ENCODE measurements around the gene POLDIP3.

Gene POLDIP3, protein sequence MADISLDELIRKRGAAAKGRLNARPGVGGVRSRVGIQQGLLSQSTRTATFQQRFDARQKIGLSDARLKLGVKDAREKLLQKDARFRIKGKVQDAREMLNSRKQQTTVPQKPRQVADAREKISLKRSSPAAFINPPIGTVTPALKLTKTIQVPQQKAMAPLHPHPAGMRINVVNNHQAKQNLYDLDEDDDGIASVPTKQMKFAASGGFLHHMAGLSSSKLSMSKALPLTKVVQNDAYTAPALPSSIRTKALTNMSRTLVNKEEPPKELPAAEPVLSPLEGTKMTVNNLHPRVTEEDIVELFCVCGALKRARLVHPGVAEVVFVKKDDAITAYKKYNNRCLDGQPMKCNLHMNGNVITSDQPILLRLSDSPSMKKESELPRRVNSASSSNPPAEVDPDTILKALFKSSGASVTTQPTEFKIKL

DNA sequence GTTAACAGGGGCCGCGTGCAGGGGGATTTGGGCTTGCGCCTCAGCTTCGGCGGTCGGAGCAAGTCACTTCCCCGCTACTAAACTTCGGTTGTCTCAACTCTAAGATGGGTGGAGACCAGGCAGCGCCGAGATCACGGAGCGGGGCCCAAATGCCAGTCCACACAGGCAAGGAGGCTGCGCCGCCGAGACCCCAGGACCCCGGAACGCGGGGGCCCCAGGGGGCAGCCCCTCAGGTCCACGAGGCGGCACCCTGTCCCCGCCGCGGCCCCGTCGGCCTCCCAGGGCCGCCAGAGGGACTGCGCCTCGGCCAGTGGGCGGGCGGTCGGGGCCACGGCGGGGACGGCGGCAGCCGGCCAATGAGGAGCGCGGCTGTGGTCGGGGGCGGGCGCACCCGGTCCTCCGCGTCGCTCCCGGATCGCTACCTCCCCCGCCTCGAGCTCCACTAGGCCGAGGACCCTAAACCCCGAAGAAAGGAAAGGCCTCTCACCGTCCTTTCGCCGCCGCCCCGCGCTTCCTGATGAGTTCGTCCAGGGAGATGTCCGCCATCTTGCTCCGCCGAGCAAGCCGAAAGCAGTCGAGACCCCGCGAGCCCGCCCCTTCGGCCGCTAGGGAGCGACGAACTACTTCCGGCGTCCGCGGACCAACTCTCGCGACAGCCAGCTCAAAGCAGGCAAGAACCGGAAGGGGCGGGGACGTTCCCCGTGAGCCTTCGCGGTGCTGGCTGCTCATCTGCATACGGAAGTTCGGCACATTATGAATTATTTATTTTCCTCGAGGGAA is at the start of gene POLDIP3:
Gene POLDIP3 (minus strand): TSS at position 572 of the 780 bp plus-strand sequence. CDS start 26 bp downstream, at position 546.
- peak; percentile 97 for DNase-seq

DNA sequence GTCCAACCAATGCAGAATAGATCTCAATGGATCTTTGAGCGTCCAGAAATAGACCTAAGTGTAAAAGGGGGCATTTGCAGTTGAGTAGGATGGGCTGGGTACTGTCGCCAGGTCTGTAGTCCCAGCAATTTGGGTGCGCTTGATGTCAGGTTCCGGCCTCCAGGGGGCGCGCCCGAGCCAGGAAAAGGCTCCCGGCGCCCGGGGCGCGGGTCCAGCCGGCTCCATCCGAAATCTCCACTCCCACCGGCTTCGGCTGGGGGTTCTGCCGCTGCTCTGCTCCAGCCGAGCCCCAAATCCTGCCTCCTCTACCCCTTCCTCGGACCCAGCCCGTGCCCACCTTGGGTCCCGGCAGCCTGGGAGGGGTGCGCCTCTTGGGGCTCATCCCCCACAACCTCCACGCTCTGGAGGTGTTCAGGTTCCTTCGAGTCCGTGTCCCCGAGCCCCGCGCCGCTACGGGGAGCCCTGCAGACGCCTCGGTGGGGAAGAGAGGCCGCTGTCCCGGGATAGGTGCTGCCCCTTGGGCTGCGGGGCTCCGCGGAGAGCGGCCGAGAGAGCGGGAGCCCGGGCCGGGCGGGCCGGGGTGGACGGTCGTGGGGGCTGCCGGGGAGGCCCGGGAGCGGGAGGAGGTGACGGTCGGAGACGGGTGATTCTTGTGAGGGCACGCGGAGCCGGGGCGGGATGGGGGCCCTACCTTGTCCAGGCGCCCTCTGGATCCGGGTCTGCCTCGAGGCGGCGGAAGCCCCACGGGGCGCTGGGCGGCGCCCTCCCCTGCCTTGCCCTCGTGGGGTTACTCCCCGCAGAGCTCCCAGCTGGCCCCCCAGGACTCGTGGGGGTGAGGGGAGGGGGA is 47.5 kb upstream of the POLDIP3 start:
- DNase-seq = peak; percentile 67

DNA sequence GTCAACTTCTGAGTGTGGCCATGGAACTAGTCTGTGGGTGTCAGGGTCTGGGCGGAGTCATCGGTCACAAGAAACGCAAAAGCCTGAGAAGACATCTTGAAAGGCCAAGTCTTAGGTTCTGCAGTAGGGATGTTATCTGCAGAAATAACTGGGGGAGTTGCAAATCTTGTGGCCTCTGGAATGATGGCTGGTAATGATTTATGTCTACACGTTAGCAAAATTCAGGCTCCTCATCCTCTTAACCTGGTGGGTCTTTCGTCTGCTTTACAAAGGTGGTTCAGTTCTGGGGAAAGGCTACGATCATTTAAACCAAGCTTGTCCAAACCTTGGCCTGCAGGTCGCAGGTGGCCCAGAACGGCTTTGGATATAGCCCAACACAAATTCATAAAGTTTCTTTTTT is 41.9 kb upstream of the POLDIP3 start:
- no peak for DNase-seq

DNA sequence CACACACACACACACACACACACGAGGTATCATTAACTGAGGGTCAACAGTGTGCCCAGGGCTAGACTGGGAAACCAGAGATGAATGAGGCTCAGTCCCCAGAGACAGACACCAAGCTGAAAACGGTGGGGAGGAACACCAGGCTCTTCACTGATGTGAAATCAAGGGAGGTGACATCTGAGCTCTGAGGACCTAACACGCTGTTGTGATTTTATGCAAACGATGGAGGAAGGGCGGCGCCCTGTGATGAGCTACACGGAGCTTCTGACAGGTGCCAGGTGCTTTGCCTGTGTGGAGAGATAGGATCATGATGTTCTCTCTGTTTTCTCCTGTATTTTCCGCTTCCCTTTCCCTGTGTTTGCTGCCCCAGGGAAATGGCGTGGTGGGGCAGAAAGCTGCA is 41.0 kb upstream of the POLDIP3 start:
- no peak for DNase-seq

DNA sequence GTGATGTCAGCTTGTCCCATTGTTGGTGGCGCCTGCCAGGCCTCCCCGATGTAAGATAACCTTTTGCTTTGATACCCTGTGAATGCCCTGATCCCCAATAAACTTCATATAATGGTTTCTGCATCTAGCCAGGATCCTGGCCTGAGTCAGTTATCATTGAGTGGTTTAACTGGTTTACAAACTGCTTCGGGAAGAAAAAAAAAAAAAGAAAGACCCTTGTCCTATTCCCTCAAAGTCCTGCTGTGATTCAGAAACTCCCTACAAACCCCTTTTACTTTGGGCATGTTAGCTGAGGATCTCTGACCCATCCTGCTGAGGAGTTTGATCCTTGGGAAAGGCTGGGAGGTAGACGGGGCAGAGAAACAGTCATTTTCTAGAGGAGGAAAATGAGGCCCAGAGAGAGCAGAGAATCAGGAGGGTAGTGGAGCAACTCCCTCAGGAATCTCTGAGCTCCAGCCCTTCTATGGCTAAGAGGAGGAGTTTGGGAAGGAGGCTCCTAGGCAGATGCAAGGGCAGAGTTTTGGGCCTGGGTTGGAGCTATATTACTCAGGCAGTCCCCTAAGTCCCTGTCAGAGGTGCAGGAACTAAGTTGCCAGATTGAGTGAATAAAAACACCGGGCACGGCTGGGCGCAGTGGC is 39.9 kb upstream of the POLDIP3 start:
- DNase-seq = no peak

DNA sequence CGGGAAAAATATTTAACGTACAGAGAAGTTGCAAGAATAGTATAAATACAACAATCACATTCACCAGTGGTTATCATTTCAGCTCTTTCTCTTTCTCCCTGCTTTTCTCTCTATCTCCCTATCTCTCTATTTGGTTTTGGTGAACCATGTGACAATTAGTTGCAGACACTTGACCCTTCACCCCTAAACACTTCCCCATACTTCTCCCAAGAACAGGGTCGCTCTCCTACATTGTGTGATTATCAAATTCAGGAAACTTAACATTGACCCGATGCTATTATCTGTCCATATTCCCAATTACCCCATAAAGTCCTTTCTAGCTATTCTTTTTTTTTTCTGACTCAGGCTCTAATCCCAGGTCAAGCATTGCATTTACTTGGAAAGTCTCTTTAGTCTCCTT is 39.3 kb upstream of the POLDIP3 start:
- DNase-seq = no peak

DNA sequence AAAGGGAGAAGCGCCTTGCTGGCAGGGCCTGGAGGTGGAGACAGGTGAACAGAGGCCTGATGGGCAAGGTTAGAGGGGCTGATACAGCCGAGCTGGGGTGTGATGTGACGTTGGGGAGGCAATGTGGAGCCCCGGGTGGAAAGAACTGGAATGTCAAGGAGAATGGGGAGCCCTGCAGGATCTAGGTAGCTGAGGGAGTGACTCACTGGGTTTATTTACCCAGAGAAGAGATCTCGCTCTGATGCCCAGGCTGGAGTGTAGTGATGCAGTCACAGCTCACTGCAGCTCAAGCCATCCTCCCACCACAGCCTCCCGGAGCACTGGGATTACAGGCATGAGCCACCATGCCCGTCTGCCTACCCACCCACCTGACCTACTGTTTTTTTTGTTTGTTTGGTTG is 36.5 kb upstream of the POLDIP3 start:
- no peak for DNase-seq

DNA sequence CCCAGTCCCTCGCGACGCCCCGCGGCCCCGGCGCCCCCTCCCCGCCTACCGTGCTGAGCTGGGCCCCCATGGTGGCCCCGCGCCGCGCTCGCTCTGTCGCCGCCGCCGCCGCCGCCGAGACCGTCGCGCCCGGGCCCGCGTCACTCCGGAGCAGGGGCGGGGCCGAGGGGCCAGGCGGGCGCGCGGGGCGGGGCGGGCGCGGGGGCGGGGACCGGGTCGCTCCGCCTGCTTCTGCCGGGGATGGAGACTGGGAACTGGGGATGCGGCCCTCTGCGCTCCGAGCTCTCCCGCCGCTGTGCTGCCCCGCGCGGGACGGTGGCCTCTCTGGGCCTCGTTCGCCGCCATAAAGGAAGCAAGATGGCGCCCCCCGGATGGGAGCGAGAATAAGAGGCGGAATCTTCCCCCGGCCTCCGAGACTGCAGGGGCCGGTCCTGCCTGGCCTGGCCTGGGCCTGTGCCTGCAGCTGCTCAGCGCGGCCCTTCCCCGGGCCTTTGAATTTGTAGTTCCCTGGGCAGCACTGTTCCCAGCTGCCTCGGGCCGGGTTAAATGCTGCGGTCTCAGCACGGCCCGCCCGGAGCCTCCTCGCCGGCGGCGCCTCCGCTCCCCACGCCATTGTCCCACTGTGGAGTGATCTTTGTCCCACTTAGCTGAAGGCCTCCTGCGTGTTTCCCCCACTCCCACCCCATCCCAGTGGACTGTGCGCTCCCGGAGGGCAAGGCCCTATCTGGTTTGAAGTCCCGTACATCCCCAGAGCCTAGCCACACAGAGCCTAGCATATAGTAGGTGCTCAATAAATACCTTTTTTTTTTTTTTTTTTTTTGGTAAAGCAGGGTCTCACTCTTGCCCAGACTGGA is 34.8 kb upstream of the POLDIP3 start, which contains the start of gene CYB5R3:
Gene CYB5R3 (minus strand): TSS at position 147 of the 854 bp plus-strand sequence. CDS start 77 bp downstream, at position 70.
- DNase-seq = peak; percentile 52

DNA sequence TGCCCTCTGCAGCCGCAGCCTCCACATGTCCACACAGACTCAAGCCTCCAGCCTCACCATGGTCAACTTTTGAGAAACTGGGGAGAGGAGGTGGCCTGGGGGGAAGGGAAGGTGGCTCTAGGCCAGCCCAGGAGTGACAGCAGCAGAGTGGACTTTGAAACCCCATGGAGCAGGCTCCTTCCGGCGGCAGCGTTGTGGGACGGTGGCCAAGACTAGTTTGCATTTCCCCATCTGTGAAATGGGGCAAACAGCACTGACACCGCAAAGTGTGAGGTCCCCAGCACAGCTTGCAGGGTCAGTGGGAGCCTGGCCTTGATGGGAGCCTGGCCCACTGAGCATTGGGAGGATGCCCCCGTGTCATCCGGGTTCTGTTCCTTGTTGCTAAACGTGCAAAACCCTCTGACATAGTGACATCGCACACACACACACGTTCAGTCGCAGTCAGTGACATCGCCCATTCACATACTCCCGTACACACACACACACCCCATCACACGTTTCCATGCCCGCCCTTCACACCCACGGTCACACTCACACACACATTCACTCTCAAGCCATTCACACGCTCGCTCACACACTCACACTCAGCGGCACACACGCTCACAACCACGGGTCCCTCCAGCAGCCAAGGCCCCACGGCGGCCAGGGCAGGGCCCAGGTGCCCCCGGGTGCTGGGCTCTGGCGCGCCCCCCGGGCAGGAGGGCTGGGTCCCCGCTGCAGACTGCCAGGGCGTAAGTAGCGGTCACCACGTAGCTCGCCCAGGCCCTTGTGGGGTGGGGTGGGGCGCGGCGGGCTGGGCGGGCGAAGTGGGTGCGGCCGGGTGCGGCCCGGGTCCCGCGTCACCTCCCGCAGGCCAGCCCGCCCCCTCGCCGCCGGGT is 33.9 kb upstream of the POLDIP3 start:
- DNase-seq = no peak

DNA sequence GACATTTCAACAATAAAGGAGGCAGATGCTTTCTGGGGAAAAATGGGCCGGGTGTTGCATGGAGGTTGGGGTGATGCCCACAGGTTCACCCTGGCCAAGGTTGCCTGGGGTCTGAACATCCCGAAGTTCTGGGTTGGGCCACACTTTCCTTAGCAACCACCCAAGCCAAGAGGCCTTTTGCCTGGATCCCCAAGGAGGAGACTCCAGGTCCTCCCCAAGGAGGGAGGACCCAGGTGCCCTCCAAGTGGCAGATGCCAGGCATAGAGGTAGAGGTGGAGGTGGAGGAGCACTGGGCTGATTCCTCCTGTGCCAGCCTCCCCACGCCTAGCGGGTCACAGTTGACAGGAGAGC is 33.3 kb upstream of the POLDIP3 start:
- DNase-seq = no peak

DNA sequence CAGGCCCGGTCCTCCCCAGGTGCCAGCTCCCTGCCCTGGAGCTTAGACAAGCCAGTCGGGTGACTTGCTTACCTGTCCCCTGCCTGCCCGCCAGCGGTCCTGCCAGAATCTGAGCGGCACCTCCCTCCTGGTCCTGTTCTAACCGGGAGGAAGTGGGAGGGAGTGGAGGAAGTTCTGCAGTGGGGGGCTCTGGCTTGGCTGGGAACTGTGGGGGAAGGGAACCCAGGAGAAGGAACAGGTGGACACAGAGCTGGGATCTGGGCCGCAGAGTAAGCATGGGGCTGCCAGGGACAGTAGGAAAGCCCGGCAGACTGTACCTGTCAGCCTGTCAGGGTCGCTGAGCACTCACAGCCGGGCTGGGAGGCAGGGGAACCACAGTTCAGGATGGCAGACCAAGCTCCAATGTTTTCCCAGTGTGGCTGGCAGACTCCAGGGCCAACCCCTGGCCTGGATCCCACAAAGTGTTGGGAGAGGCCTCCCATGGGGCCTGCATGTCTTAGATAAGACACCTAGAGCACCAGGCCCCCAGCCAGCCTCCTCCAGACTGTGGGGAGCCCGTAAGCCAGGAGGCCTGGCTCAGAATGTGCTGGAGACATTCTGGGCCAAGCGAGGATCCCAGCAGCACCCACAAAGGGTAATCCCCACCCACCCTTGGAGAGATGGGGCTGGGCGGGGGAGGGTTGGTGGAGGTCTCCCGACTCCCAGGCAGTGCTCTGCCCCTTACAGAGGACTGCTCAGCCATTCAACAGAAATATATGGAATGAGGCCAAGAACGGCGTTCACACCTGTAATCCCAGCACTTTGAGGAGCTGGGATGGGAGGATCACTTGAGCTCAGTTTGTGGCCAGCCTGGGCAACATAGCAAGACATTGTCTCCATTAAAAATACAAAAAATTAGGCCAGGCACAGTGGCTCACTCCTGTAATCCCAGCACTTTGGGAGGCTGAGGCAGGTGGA is 32.2 kb upstream of the POLDIP3 start:
- no peak for DNase-seq

DNA sequence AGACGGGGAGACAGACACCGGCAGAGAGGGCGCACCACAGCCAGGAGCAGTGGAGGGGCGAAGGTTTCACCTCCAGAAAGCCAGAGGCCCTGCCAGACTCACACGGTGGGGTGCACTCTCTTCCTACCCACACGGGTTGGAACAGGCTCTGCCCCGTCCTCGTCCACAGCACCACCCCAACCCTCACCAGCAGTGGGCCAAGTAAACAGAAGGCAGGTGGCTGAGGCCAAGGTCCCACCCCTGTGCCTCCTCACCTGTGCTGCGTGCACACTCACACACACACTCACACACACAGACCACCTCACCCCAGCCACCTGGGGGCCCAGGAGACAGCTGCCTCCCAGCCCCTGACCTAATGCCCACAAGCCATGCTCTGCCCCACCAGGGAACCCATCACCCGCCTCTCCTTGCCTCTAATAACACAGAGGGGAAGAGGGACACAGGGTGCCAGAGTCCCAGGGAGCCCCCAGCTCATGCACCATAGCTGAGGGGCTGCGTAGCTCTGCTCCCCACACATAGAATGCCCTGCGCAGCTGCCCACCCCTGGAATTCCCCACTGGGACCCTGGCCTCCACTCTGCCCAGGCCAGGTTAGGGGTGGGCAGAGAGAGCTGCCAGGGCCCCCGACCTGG is 31.4 kb upstream of the POLDIP3 start:
- DNase-seq = no peak

DNA sequence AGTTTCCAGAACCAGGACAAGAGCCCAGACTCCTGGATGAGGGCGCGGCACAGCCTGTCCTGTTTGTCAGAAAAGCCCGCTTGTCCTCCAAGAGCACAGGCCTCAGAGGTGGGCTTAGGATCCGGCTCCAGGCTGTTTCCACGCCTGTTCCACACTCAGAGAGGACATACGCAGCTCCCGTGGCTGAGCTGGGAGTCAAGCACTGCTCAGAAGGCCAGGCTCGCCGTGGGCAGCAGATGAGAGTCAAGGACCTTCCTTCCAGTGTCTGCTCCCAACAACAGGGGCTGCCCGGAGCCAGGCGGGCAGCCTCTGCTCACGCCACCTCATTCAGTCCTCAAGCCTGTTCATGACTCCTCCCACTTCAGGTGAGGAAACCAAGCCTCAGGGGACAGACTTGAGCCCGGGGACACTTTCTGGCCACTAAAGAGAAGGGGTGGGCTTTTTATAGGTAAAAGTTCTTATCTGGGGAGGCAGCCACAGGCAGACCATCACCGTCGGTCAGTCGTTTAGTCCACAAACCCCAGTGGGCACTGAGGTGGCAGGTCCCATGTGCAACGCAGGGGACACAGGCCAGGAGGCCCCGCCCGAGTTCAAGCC is 30.8 kb upstream of the POLDIP3 start:
- no peak for DNase-seq

DNA sequence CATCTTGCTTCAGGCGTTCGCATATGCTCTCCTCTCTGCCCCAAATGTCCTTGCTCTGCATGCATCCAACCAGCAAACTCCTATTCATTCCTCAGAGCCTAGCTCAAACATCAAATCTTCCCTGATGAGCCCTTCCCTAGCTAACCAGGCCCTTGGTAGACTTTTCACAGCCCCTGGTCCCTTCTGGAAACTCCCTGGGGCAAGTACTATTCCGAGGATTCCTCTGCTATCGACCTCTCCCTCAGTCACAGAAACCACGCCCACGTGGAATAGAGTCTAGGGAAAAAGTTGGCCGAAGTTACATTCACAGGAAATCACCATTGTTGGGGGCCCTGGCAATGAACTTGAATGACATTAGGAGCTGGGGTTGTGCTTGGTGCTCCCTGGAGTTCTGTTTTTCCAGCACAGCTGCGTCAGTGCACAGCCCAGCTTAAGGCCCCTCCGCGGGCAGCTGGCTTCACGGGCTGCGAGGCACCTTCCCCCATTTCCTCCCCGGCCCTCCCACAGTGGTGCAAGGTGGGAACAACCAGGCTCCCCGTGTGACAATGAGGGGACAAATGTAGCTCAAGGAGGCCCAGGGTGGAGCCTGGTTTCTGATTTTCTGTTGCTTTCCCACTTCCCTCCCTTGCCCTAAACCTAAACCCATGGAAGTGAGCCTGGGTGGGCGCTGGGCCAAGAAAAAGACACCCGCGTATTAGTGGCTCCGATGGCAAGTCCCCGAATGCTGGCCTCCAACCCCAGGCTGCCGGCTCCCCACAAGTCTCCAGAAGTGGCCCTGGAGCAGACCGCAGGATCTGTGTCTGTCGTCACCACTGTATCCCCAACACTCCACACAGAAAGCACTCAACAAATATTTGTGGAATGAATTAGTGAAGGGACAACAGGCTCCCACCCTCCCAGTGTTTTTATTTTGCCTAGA is 30.0 kb upstream of the POLDIP3 start:
- DNase-seq = no peak

DNA sequence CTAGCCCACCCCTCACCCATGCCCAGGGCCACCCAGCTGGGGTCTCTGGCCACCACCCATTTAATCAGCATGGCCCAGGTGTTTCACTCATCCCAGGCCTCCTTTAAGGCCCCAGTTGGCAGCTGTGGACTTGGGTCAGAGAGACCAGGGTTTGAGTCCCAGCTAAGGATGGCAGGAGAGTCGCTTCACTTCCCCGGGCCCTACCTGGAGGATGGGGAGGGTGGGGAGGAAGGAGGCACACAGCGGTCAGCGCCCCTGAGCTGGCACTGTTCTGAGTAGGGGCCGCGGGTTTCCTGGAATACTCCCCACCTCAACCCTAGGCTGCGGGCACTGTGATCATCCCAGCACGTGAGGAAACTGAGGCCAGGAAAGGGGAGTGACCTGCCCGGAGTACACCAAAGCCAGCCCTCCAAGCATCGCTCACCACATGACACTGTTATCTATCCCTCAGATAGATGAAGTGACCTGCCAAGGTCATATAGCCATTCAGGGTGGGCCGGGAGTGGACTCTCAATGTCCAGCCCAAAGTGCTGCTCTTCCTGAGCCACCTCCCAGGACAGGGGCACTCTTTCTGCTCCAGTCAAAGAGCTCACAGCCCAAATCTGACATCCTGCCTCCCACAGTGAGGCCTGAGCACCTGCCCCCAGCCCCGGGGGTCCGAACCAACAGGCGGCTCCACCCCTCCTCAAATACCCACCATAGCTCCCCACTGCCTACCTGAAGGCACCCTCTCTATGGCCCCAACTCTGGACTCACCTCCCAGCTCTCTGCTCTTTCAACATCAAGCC is 29.1 kb upstream of the POLDIP3 start:
- no peak for DNase-seq

DNA sequence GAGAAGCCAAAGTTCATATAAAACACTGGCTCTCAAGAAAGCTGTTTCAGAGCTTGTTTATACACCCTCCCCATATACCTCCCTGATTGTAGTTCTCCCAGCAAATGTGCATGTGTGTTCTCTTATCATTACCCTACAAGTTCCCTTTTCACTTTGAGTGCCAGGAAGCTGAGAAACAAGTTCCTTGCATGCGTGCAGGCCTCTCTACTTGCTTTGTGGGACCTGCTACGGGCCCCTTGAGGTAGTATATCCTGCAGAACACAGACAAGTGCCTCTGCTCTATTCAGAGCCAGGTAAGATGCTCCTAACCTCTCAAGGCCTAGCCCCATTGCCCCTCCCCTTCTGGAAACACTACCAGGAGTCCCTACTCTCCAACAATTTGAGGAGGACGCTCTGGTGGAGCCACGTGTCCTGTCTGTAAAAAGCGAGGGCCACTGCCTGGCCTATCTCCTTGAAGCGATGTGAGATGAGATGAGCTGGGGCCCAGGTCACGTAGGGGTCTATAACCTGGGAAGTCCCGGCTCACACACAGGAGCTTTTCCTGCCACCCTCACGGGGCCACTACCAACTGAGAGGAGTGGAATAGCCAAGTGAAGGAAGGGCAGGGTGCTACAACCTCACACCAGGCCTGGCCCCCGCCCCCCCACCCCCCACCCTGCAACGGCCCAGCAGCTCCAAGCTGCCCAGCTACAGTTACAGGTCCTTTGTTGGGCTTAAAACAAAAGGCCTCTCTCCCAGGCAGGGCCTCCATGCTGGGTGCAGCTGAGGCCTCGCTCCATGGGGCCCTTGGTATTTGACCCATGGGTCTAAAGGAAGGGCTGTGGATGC is 28.3 kb upstream of the POLDIP3 start:
- no peak for DNase-seq

Measured in NCI-H1694 (cell line).